Measurements from ENCODE around the gene QSOX2.

Gene QSOX2

DNA sequence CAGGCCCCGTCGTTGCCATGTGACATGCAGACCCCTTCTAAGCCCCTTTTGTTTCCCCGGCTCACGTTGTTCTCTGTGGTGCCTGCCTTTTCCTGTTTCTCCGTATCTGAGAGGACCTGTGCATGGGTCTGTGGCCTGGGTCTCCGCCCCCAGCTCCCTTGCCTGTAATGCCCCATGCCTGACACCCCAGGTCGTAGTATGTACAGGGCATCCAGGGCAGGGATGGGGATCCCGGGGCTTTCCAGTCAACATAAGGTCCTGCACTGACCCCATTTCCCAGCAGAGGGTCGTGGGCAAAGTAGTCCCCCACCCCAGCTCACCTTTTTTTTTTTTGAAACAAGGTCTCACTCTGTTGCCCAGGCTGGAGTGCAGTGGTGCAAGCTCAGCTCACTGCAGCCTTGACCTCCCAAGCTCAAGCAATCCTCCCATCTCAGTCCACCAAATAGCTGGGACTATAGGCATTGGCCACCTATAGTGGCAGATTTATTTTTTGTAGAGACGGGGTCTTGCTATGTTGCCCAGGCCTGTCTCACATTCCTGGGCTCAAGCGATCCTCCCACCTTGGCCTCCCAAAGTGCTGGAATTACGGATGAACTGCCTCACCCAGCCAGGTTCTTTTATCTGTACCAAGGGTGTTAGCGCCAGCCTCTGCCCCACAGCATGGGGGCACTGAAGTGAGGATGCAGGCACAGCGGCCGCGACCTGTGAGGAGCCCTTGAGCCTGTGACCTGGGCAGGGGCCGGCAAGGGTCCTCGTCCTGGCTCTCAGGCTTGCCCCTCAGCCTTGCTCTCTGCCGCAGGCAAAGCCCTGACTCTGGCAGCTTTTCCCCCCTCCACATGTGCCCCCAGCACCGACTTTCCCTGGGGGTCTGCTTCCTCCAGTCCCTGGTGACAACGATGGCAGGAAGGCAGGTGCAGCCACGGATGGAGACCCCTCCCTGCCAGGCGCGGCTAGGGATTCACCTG, 19.1 kb upstream of the QSOX2 start:
- no peak for DNase-seq

DNA sequence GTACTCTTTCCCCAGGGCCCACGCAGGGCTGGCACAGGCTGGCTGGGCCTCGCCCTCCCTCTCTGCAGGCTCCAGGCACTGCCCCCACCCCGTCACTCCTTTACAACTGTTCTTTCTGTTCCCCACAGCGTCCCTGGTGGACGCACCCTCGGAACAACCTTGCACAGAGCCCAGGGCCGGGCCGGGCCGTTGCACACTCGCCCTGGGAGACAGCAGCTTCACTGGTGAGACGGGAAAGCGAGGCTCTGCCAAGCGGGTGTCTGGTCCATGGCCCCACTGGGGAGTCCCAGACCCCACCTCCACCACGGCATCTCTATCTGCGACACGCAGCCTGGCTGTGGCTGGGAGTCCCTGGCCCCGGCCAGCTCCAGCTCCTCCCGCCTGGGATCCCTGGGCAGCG, 18.4 kb upstream of the QSOX2 start:
- no peak for DNase-seq

DNA sequence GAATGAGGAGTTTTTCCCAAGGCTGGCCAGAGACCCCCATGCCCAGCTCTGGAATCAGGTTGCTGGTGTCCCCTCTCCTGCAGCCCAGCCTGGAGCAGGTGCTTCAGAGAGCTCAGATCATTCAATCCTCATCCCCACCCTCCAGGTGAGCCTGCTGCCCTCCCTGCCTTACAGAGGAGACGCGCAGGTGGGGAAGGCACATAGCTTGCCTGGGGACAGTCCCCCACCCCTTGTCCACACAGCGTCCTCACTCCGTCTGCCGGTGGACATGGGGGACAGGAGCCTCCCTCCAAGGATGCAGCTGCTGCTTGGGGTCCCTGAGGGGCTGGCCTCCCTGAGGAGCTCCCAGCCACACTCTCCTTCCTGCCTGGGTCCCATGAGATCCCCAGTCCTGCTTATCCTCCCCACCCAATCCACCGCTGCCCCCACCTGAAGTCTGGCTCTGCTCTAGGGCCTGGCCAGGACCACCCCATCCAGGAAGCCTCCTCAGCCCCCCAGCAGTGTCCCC, 17.1 kb upstream of the QSOX2 start:
- DNase-seq: no peak

DNA sequence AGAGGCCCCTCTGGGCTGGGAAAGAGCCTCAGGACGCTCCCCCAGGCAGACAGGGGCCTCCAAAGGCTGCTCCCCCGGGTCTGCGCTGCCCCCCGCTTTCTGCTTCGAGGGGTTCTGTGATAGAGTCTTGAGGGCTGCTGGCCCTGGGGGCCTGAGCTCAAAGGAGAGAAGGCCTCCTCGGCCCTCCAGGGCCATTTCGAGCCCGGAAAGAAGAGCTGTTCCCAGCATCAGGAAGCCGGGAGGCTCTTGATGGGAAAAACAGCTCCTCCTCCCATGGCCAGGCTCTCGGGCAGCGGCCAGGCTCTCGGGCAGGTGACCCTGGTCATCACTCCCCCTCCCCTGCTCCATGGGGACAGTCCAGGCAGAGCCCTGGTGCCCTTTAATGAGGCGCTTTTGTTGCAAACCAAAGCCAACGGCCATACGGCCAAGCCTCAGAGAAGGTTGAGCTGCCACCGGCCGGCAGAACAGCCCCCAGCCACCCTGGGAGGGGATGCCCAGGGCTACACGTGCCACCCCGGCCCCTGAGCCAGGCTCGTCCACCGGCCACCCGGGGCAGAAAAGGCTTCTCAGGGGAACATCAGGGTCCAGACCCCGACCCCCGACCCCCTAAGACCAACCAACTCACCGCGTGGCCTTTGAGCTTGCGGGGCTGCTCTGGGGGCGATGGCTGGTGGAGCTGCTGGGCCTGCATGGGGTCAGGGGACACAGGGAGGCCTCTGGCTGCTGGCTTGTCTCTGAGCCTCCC, 16.2 kb upstream of the QSOX2 start:
- no peak for DNase-seq

DNA sequence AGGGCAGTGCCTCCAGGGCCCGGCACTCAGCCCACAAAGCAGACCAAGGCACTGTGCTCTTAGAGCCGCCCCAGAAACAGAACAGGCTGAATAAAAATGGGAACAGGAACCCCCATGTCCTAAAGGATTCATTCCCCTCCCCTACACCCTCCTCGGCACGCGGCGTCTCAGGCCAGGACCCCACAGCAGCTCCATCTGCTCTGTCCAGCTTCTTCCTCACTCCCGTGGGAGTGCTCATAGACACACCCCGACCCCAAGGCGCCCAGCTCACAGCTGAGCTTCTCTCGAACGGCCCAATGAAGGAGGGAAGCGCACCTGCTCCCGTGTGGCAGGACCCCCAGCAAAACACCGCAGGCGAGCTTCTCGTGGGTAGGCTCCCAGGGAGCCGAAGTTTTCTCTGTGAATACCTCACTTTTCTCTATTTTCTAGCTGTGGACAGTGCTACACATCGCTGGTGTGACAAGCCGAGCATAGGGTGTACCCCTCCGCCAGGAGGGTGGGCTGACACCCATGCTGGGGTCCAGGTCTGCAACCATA, 15.4 kb upstream of the QSOX2 start:
- no peak for DNase-seq

DNA sequence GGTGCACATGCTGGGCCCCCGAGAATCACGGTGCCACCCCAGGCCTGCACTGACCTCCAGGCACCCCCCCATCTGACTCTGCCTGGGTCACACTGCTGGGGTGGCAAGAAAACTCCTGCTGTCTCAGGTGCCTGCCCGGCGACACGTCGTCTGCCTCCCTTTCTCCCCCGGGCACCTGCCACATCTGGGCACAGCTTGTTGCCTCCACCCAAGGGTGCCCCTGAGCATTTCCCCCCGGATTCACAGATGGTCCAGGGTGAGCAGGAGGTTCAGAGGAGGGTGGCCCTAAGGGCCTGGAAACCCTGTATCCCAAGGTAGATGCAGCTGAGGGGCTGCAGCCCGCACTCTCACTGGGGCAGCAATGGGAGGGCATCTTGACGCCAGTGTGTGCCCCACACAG, 14.9 kb upstream of the QSOX2 start:
- DNase-seq: no peak

DNA sequence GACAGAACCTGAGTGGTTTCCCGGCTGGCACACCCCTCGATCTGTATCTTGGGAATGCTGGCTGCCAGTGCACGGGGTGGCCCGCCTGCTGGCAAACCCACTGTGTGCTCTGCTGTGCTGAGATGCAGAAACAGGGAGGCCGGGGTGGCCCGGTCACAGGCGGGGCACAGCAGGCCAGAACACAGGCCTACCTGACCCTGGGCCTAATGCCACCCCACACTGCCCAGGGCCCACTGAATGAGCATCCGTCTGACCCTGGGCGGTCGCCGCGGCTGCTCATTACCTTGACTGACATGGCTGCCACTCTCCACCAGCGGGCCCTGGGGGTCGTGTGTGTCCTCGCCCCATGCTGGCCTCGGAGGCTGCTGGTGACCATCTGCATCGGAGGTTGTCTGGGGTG, 14.2 kb upstream of the QSOX2 start:
- no peak for DNase-seq

DNA sequence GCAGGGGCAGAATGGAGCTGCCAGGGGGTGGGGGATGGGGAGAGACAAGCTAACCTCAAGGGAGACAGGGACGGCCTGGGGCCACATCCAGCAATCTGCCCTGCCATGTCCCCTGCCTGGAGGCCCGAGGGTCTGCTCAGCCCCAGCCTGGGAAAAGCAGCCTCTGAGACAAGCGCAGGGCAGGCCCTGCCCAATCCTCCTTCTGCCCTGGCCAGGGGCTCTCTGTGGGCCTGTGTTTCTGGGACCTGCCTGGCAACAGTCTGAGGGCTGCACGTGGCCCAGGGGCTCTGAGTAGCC, 13.9 kb upstream of the QSOX2 start:
- DNase-seq: no peak

DNA sequence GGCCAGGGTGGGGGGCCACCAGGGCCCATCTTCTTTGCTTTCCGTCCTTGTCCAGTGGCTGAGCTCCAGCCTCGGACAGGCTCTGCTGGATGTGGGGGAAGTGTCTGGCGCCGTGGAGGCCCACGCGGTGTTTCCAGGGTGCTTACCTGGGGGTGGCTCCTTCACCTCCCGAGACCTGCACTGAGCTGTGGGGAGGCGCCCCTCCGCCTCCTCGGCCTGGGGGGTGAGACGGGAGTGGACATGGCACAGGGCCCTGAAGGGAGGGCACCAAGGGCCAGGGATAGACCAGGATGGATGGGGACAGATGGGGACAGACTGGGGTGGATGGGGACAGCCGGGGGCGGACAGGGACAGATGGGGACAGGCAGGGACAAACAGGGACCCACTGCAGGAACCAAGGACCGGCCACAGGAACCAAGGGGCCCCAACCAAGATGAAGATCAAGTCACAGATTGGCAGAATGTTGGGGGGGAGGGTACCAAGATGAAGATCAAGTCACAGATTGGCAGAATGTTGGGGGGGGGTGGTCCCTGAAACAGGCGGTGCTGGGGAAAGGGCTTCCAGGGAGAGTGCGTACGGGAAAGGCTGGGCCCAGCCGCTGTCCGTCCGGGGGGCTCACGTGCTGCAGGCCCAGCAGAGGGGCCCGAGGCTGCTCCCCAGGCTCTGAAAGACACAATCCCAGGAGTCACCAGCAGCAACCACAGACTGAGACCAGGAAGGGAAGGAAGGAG, 13.3 kb upstream of the QSOX2 start:
- DNase-seq: no peak

DNA sequence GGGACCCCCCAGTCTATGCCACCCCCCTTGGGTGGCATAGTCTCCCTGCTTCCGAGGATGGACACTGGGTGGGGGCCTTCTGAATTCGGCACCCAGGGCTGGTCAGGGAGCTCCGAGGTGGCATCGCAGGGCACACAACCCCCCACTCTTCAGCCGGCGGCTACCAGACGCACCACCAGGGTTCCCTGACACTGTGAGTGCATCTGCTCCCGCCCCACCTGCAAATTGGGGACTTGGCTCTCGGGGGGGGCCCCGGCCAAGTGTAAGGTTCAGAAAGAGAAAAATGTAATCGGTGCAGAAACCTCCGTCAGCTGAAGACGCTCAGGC, 12.7 kb upstream of the QSOX2 start:
- no peak for DNase-seq

DNA sequence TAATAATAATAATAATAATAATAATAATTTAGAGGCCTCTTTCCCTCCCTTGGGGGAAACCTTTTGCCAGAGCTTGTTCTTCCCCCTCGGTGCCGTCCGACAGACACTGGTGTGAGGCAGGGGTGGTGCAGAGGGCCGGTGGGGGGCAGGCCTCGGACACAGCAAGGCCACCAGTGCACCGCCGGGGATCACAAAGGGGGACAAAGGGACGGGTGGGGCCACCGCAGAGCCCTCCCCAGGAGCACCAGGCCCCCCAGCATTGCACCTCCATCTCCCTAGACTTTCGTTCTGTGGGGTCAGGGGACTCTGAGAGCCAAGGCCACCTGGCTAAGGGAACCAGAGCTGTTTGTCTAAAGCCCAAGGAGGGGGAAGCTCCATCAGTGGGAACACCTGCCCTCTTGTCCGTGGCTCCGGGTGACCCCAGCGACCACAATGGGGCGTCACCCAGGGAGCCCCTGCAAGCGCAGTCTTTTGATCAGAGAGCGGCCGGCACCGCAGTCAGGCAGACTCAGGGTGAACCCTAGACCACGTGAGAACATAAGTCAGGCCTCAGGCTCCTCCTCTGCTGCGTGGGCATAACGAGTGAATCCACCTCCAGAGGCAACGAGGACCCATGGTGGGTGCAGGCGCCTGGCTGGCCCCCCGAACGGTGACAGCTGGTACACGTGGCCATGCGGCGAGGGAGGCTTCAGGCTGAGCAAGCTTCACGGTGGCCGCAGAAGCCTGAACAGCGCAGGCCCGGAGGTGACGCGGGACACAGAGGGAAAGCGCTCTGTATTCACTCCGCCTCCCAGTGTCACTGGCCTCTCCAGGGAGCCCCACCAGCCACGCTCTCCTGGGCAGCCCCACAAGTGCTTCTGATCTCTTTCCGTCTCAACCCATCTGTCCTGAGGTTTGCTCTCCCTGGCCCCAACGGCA, 12.0 kb upstream of the QSOX2 start:
- no peak for DNase-seq

DNA sequence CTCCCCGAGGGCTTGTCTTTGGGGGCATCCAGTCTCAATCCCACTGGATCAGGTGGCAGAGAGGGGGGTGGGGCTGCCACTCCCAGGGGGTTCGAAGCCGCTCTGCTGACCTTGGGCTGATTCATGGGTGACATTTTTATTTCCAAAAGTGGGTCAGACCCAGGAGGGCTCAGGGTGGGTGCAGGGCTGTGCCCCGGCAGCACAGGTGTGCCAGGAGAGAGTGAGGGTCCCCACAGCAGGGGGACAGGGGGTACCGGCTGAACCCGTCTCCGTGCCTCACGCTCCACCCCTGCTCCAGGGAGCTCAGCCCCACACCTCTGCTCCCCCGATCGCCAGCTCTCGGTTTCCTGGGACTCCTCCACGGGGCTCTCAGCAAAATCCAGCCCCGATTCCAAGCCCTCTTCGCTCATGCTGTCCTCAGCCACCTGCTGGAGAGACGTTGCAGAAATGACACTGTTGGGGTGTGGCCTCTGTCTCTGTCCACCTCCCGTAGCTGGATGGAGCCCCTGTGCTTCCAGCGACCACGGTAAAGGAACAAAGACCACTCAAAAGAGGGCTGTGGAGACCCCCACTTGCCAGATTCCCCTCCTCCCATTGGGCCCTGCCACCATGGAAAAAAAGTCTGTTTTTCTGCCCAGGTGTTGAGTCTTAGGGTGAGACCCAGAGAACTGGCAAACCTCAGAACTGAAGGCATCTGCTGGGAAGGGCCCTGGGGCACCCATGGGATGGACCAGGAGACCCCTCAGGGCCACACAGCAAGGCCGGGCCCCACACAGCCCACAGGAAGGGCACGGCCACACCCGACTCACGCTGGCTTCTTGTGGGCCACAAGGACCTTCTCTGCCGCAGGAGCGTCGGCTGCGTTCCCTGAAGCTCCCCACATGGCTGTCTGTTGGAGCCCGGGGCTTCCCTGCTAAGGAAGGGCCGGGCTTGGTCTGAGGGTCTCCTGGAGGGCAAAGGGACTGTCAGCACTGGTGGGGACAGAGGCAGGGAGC, 10.6 kb upstream of the QSOX2 start:
- no peak for DNase-seq

DNA sequence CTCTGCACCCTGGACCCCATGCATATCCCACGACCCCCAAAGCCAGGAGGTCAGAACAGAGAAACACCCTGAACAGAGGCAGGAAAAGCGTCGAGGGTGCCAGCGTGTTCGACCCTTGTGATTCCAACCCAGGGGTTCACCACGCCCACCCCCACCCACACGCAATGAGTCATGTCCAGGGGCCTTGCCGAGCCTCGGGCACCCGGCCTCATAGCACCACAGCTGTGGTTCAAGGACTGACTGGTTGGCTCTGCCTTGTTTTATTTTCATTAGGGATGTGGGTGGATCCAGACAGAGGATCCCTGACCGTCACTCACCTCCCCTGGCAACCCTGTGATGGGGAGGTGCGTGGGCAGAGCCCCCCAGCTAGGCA, 9.5 kb upstream of the QSOX2 start:
- DNase-seq: no peak

DNA sequence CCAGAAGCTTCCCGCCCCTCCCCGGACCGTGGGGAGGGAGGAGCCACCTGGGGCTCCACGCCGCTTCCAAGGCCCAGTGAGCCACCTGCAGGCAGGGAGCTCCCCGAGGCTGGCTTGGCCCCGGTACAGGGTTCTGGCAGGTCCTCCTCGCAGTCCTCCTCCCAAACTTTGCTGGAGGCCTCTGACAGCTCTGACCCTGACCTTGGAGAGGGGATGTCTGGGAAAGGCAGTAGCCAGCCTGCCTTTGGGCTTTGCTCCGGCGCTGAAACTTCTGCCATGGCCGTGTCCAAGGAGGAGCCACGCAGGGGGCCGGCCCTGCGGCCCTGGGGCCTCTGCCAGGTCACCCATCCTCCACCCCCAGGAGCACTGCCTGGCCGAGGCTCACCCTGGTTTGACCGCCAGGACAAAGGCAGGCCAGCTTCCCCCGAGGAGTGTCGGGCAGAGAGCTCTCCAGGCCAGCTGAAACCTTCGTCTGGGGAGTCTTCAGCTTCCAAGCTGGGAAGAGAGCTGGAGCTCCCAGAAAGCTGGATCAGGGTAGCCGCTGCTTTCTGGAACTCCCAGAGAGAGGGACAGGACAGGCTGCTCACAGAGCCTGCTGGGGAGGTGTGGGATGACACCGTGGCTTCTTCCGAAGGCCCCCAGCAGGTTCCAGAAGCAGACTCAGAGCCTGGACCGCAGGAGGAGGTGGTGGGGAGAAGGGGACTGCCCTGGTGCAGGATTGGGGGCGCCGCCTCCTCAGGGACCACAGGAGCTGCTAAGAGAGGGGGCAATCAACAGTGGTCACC, 9.0 kb upstream of the QSOX2 start:
- no peak for DNase-seq

DNA sequence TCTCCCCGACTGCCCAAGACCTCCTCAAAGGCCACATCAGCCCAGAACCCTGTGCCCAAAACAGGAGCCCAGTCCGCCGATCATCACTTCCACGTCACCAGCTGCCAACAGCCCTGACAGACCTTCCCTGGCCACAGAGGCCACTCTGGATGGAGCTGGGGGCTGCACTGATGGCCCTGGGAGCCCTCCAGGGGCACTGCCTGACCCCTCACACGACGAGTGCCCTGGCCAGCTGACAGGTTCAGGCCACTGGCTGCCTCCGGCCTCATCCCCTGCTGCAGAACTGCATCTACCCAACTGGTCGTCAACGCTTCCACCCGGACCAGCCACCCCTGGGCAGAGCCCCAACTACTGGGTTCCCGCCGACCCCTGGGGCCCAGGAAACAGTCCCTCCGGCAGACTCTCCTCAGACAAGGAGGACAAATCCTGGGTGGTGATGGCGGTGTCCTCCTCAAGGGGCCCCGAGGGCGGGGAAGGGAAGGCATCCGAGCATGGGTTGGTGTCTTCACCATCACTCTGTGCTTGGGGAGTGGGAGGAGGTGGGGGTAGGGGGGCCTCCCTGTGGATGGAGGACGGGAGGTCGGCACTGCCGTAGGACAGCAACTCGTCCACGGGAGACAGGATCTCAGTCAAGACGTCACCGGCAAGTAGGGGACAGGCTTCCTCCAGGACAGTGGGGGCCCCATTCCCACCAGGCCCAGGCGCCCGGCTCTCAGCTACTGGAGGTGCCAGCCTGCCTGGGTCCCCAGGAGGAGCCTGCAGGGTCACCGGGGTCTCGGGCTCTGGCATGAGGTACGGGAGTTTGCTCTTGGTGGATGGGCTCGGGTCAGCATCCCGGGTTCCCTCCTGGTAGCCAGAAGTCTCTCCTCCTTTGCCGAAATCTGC, 7.9 kb upstream of the QSOX2 start:
- DNase-seq: no peak

DNA sequence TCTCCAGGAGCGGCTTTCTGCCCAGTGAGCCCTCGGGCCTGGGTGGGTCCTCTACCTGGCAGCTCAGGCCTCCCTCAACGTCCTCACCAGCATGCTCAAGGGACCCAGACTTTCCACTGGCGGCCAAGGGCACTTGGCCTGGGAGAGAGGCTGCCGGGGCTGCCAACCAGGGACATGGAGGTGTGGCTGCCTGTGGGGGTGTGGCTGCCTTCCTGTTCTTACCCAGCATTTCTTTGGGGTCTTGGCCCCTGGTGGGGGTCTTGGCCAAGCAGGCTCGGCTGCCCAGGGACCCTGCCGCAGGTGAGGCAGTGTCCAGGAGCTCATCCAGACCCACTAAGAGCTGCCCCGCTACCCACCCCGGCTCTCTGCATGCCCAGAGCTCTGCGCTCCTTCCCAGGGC, 7.2 kb upstream of the QSOX2 start:
- DNase-seq: no peak

DNA sequence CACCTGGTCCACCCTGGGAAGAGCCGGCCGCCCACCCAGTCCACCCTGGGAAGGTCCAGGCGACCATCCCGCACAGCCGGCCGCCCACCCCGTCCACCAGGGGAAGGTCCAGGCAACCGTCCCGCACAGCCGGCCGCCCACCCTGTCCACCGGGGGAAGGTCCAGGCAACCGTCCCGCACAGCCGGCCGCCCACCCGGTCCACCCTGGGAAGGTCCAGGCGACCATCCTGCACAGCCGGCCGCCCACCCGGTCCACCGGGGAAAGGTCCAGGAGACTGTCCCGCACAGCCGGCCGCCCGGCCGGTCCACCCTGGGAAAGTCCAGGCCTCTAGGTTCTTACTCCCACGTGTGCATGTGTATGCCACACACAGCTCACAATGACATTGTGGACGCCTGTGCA, 6.7 kb upstream of the QSOX2 start:
- DNase-seq: no peak

DNA sequence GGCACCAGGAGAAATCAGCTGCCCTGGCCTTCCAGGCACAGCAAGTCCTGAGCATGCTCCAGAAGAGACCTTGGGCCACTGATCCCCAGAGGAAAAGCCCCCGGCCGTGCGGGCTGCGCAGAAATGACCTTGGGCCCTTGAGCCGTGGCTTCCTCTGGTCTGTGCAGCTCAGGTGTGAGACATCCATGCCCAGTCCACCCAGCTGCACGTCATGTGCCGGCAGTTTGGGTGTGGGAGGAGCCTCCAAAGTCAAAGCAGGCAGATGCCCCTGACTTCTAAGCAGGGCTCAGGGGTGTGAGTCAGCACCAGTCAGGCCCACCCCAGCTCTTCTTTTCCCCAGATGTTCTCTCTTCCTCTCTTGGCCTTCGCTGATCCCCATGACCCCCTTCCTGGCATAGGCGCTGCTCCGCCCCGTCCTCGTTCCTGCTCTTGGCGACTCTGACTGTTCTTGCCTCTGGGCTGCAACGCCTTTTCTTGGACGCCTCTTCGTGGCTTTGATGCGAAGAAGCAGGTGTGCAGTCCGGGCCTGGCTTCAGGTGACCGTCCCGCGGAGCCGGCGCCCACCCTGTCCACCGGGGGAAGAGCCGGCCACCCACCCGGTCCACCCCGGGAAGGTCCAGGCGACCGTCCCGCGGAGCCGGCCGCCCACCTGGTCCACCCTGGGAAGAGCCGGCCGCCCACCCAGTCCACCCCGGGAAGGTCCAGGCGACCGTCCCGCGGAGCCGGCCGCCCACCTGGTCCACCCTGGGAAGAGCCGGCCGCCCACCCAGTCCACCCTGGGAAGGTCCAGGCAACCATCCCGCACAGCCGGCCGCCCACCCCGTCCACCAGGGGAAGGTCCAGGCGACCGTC, 5.9 kb upstream of the QSOX2 start:
- no peak for DNase-seq

Measured in GF-D8 (cell line).